Measurements from ENCODE around the gene FOXL3.

The FOXL3 gene

DNA sequence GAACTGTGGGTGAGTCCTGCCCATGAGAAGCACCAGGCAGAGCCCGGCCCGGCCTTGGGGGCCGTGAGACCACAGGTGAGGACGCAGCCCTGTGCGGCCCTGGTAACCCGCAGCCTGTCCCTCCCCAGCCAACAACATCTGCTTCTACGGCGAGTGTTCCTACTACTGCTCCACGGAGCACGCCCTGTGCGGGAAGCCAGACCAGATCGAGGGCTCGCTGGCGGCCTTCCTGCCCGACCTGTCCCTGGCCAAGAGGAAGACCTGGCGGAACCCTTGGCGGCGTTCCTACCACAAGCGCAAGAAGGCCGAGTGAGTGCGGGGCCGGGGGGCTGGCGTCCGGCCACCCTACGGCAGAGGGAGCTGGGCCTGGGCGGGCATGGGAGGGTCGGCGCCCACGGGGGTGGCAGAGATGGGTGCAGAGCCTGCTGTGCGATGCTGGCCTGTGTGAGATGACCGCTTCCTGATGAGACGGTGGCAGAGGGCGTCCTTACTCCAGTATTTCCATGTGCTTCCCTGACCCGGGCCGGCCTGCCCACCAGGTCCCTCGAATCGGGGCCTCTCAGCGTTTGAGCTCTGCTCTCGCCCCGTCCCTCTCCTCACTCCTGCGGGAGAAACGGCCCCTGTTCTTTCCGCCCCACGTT, 34.1 kb upstream of the FOXL3 start:
- Histone ChIP-seq H3K27me3 (ENCODE audit: control insufficient read depth, insufficient read depth, low read length) (no peaks in the 10 kb centered on the region), H3K4me1 (ENCODE audit: control insufficient read depth, insufficient read depth, low read length) (no peaks in the 10 kb centered on the region), H3K36me3 (ENCODE audit: control insufficient read depth, insufficient read depth, low read length) (peaks cover 71% of the 10 kb centered on the region), H3K4me3 (ENCODE audit: low read depth, low read length) (no peak overlapping the region), H3K27ac (ENCODE audit: low read depth, low read length) (no peak overlapping the region), H3K9me3 (ENCODE audit: control insufficient read depth, insufficient read depth, low read length) (peaks cover 36% of the 10 kb centered on the region), H3K9ac (ENCODE audit: low read depth, low read length) (no peak overlapping the region)

DNA sequence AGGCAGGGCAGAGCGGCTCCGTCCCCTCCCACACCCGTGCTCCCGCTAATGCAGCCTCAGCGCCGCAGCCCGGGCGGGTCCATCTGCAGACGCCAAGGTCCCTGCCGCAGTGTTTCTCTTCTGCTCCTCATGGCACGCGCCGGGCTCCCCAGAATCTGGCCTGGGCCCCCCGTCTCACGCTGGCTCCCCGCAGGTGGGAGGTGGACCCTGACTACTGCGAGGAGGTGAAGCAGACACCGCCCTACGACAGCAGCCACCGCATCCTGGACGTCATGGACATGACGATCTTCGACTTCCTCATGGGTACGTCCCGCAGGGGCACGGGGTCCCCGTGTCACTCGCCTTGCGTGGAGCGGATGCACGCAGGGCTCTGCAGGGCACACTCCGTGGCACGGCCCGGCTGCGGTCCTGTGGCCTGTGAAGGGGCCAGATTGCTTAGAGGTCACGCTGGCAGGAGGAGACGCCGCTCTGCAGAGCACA, 33.5 kb upstream of the FOXL3 start:
- H3K27me3 ChIP-seq (ENCODE audit: control insufficient read depth, insufficient read depth, low read length): no peaks in the 10 kb centered on the region
- no peaks in the 10 kb centered on the region for H3K4me1 ChIP-seq (ENCODE audit: control insufficient read depth, insufficient read depth, low read length)
- peaks cover 42% of the 10 kb centered on the region for H3K9me3 ChIP-seq (ENCODE audit: control insufficient read depth, insufficient read depth, low read length)
- no peak overlapping the region for H3K27ac ChIP-seq (ENCODE audit: low read depth, low read length)
- H3K9ac ChIP-seq (ENCODE audit: low read depth, low read length): no peak overlapping the region
- no peak overlapping the region for H3K4me3 ChIP-seq (ENCODE audit: low read depth, low read length)
- H3K36me3 ChIP-seq (ENCODE audit: control insufficient read depth, insufficient read depth, low read length): peaks cover 68% of the 10 kb centered on the region

DNA sequence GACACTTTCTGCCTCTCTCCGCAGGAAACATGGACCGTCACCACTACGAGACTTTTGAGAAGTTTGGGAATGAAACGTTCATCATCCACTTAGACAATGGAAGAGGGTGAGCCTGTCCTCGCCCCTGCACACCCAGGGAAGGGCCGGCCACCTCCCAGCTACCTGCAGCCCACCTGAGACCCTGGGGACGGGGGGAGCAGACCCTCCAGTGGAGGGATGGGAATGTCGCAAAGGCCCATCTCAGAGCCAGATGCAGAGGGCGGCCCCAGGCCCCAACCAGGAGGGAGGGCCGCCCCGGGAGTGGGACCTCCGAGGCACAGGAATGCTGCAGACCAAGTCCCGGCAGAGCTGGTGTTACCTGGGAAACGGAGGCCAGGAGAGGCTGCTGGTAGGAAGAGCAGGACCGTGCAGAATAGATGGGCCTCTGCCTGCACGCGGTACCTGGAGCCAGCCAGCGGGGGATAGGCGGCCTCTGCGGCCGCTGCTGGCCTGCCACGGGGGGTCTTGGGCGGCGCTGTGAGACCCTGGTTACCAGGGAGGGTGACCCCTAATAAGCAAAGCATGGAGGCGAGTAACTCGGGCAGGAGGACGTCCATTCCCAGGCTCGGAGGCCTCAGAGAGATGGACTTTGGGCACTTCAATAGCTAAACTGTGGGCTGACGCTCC, 32.9 kb upstream of the FOXL3 start:
- no peaks in the 10 kb centered on the region for H3K27me3 ChIP-seq (ENCODE audit: control insufficient read depth, insufficient read depth, low read length)
- H3K4me3 ChIP-seq (ENCODE audit: low read depth, low read length): no peak overlapping the region
- H3K9me3 ChIP-seq (ENCODE audit: control insufficient read depth, insufficient read depth, low read length): peaks cover 48% of the 10 kb centered on the region
- H3K9ac ChIP-seq (ENCODE audit: low read depth, low read length): no peak overlapping the region
- peaks cover 62% of the 10 kb centered on the region for H3K36me3 ChIP-seq (ENCODE audit: control insufficient read depth, insufficient read depth, low read length)
- no peaks in the 10 kb centered on the region for H3K4me1 ChIP-seq (ENCODE audit: control insufficient read depth, insufficient read depth, low read length)
- no peak overlapping the region for H3K27ac ChIP-seq (ENCODE audit: low read depth, low read length)

DNA sequence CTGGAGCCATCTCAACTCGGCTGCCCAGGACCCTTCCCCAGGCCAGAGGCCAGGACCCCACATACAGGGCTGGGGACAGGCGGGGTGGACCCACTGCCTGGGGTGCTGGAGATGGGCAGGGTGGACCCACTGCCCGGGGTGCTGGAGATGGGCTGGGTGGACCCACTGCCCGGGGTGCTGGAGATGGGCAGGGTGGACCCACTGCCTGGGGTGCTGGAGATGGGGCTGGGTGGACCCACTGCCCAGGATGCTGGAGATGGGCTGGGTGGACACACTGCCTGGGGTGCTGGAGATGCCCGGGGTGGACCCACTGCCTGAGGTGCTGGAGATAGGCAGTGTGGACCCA, 32.4 kb upstream of the FOXL3 start:
- Histone ChIP-seq H3K27ac (ENCODE audit: low read depth, low read length) (no peak overlapping the region), H3K9ac (ENCODE audit: low read depth, low read length) (no peak overlapping the region), H3K4me3 (ENCODE audit: low read depth, low read length) (no peak overlapping the region), H3K36me3 (ENCODE audit: control insufficient read depth, insufficient read depth, low read length) (peaks cover 59% of the 10 kb centered on the region), H3K9me3 (ENCODE audit: control insufficient read depth, insufficient read depth, low read length) (peaks cover 54% of the 10 kb centered on the region), H3K27me3 (ENCODE audit: control insufficient read depth, insufficient read depth, low read length) (no peaks in the 10 kb centered on the region), H3K4me1 (ENCODE audit: control insufficient read depth, insufficient read depth, low read length) (no peaks in the 10 kb centered on the region)

DNA sequence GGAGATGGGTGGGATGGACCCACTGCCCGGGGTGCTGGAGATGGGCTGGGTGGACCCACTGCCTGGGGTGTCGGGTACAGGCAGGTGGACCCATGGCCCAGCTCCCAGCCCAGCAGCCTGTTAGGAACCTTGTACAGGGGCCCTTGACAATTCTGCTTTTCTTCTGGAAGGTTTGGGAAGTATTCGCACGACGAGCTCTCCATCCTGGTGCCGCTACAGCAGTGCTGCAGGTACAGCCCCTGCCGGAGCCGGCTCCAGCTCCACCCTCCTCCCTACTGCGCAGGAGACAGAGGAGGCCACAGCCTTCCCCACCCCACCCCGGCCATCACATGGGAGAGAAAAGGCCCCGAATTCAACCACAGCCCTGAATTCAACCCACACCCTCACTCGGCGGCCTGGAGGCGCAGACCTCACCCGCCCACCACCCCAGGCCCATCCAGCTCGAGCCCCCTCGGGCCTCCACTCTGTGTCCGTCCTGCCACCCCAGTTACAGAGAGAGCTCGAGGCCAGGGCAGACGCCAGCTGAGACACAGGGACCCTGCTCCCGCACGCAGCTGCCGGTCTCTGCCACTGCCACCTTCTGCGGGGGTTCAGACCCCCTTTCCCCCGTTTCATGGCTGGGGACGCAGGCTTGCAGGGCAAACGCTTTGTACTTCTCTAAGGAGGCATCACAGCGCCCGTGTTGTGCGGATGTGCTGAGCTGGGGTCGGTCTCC, 31.3 kb upstream of the FOXL3 start:
- Histone ChIP-seq H3K36me3 (ENCODE audit: control insufficient read depth, insufficient read depth, low read length) (peaks cover 52% of the 10 kb centered on the region), H3K27me3 (ENCODE audit: control insufficient read depth, insufficient read depth, low read length) (no peaks in the 10 kb centered on the region), H3K9me3 (ENCODE audit: control insufficient read depth, insufficient read depth, low read length) (peaks cover 55% of the 10 kb centered on the region), H3K4me3 (ENCODE audit: low read depth, low read length) (no peak overlapping the region), H3K9ac (ENCODE audit: low read depth, low read length) (no peak overlapping the region), H3K27ac (ENCODE audit: low read depth, low read length) (no peak overlapping the region), H3K4me1 (ENCODE audit: control insufficient read depth, insufficient read depth, low read length) (no peaks in the 10 kb centered on the region)

DNA sequence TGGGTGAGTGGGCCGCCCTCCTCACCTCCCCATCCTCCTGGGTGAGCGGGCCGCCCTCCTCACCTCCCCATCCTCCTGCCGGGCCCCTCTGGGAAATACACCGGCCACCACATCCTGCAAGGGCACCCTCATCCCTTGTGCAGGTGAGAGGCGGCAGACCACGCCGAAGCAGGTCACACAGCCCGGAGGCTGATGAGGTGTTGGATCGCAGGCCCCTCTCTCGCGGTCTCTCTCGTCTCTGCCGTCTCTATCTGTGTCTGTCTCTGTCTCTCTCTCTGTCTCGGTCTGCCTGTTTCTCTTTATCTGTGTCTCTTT, 30.8 kb upstream of the FOXL3 start:
- Histone ChIP-seq H3K36me3 (ENCODE audit: control insufficient read depth, insufficient read depth, low read length) (peaks cover 50% of the 10 kb centered on the region), H3K4me3 (ENCODE audit: low read depth, low read length) (no peak overlapping the region), H3K9me3 (ENCODE audit: control insufficient read depth, insufficient read depth, low read length) (peaks cover 55% of the 10 kb centered on the region), H3K27ac (ENCODE audit: low read depth, low read length) (no peak overlapping the region), H3K27me3 (ENCODE audit: control insufficient read depth, insufficient read depth, low read length) (no peaks in the 10 kb centered on the region), H3K9ac (ENCODE audit: low read depth, low read length) (no peak overlapping the region), H3K4me1 (ENCODE audit: control insufficient read depth, insufficient read depth, low read length) (no peaks in the 10 kb centered on the region)

DNA sequence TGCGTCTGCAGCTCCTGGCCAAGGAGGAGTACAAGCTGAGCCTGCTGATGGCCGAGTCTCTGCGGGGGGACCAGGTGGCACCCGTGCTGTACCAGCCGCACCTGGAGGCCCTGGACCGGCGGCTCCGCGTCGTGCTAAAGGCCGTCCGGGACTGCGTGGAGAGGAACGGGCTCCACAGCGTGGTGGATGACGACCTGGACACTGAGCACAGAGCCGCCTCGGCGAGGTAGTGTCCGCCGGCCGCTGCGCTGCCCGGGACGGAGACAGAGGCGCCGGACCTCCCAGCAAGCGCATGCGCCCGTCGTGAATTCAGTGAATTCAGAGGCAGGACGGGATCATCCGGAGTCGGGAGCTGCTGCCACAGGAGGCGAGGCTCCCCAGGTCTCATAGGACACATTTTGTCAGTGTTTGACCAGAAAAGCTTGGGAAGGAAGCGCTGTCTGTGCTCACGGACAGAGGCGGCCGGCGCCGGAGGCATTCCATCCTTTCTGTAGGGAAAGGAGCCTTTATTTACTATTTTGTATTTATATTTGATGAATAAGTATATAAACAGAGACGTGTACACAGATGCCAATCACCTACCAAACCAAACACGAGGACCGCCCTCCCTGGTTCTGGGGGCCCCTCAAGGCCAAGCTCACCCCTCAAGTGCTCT, 30.1 kb upstream of the FOXL3 start:
- Histone ChIP-seq H3K4me3 (ENCODE audit: low read depth, low read length) (no peak overlapping the region), H3K36me3 (ENCODE audit: control insufficient read depth, insufficient read depth, low read length) (peaks cover 50% of the 10 kb centered on the region), H3K27me3 (ENCODE audit: control insufficient read depth, insufficient read depth, low read length) (no peaks in the 10 kb centered on the region), H3K9me3 (ENCODE audit: control insufficient read depth, insufficient read depth, low read length) (peaks cover 61% of the 10 kb centered on the region), H3K9ac (ENCODE audit: low read depth, low read length) (no peak overlapping the region), H3K4me1 (ENCODE audit: control insufficient read depth, insufficient read depth, low read length) (no peaks in the 10 kb centered on the region), H3K27ac (ENCODE audit: low read depth, low read length) (no peak overlapping the region)

DNA sequence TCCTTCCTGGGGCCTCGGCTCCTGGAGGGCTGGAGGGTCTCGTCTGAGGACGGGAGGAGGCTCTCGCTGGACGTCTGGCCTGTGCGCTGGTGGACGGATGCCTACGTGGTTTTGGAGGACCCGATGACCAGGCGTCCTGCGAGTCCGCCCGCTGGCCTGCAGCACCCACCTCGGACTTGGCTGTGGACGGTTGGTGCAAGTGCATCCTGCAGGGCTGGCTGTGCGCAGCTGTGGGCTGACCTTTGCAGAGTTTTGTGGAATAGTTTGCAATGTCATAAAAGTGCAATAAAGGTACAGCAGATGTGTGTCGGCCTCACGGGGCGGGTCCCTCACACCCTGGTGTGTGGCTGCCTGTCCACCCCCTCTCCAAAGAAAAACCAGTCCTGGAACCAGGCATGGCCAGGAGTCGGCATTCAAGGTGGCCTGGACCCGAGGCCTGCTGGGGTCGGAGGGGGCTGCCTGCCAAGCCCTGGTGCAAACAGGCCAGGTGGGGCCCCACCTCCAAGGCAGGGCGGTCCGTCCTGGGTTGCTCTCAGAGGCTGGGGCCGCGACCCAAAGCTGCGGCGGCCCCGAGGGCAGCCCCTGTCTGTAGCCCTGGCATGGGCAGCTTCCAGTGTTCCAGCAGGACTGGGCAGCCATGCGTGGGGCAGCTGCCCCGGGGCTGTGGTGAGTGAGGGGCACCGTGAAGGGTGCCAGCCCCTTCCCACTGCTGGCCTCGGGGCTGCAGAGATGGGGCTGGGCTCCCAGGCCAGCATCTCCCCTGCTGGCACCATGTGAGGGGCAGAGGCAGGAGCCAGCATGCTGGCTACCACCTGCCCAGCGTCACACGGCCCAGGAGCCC, 29.3 kb upstream of the FOXL3 start:
- H3K9ac ChIP-seq (ENCODE audit: low read depth, low read length): no peak overlapping the region
- H3K9me3 ChIP-seq (ENCODE audit: control insufficient read depth, insufficient read depth, low read length): peaks cover 61% of the 10 kb centered on the region
- H3K27ac ChIP-seq (ENCODE audit: low read depth, low read length): no peak overlapping the region
- H3K4me1 ChIP-seq (ENCODE audit: control insufficient read depth, insufficient read depth, low read length): no peaks in the 10 kb centered on the region
- no peaks in the 10 kb centered on the region for H3K27me3 ChIP-seq (ENCODE audit: control insufficient read depth, insufficient read depth, low read length)
- no peak overlapping the region; the same call in 1 of the 2 replicates for H3K4me3 ChIP-seq (ENCODE audit: low read depth, low read length)
- H3K36me3 ChIP-seq (ENCODE audit: control insufficient read depth, insufficient read depth, low read length): peaks cover 44% of the 10 kb centered on the region

DNA sequence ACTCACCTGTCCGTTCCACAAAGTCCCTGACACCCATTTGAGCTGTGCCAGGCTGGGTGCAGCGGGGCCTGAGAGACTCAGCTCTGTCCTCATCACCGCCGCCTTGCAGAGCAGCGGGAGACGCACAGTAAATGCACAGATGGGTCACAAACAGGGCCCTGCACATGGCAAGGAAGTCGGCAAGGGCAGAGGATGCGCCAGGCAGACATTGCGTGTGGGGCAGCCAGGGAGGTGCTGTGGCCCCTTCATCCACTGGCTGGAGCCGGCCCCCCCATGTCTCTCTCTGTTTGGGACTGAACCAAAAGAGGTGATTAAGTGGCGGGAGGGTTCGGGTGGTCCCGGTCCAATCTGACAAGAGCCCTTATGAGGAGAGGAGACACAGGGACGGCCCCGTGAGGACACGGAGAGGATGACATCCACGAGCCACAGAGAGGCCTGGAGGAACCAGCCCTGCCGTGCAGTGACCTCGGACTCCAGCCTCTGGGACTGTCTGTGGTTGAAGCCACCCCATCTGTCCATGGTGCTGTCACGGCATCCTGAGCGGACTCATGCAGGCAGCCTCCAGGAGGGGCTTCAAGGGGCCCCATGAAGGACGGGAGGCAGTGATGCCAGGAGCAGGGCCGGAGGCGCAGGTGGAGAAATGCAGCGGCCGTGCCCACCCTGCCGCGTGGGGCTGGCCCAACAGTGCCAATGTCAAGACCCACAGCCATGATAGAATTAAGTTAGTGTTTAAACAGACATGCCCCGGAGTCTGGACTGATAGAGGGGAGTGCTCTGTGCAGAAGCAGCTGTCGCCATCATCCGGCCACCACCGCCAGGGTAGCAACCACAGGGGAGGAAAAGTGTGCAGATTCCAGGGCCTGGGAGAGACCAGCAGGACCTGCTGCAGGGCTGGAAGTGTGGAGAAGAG, 28.4 kb upstream of the FOXL3 start:
- H3K4me3 ChIP-seq (ENCODE audit: low read depth, low read length): peak overlapping the region; percentile 35; the same call in 1 of the 2 replicates

DNA sequence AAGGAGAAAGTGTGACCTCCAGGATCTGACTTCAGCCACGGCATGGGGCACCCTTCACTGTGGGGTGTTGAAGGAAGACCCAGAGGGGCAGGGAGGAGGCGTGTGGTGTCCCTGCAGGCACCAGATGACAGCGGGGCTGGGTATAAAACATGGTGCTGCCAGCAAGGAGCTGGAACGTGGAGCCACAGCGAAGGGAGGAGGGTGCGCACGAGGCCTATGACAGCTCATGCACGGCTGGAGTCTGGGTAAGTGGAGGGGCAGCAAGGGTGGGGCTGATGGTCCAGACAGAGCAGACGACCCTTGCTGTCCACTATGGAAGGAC, 27.8 kb upstream of the FOXL3 start:
- H3K27ac ChIP-seq (ENCODE audit: low read depth, low read length): no peak overlapping the region
- no peaks in the 10 kb centered on the region for H3K4me1 ChIP-seq (ENCODE audit: control insufficient read depth, insufficient read depth, low read length)
- peaks cover 55% of the 10 kb centered on the region for H3K9me3 ChIP-seq (ENCODE audit: control insufficient read depth, insufficient read depth, low read length)
- peak overlapping the region; percentile 5; the same call in 1 of the 2 replicates for H3K4me3 ChIP-seq (ENCODE audit: low read depth, low read length)
- H3K36me3 ChIP-seq (ENCODE audit: control insufficient read depth, insufficient read depth, low read length): peaks cover 32% of the 10 kb centered on the region
- H3K27me3 ChIP-seq (ENCODE audit: control insufficient read depth, insufficient read depth, low read length): no peaks in the 10 kb centered on the region
- no peak overlapping the region for H3K9ac ChIP-seq (ENCODE audit: low read depth, low read length)

More for the DNA sequence above, 28.4 kb upstream of the FOXL3 start:
- Histone ChIP-seq H3K27me3 (ENCODE audit: control insufficient read depth, insufficient read depth, low read length) (no peaks in the 10 kb centered on the region), H3K9me3 (ENCODE audit: control insufficient read depth, insufficient read depth, low read length) (peaks cover 59% of the 10 kb centered on the region), H3K9ac (ENCODE audit: low read depth, low read length) (no peak overlapping the region), H3K27ac (ENCODE audit: low read depth, low read length) (no peak overlapping the region), H3K36me3 (ENCODE audit: control insufficient read depth, insufficient read depth, low read length) (peaks cover 38% of the 10 kb centered on the region), H3K4me1 (ENCODE audit: control insufficient read depth, insufficient read depth, low read length) (no peaks in the 10 kb centered on the region)
